VCaP (cell line): ENCODE measurements around the gene AGAP2.

Experiments
- H3K27ac ChIP-seq: fragments of 450-650 bp; 2 replicates; pipeline ENCODE4 v1.5.1; 2017
- CTCF ChIP-seq: fragments of 450-650 bp; conservative IDR thresholded peaks from 2 replicates; pipeline ENCODE4 v1.5.1; 2017; ENCODE audit warnings: mild to moderate bottlenecking, moderate library complexity

The AGAP2 gene

DNA sequence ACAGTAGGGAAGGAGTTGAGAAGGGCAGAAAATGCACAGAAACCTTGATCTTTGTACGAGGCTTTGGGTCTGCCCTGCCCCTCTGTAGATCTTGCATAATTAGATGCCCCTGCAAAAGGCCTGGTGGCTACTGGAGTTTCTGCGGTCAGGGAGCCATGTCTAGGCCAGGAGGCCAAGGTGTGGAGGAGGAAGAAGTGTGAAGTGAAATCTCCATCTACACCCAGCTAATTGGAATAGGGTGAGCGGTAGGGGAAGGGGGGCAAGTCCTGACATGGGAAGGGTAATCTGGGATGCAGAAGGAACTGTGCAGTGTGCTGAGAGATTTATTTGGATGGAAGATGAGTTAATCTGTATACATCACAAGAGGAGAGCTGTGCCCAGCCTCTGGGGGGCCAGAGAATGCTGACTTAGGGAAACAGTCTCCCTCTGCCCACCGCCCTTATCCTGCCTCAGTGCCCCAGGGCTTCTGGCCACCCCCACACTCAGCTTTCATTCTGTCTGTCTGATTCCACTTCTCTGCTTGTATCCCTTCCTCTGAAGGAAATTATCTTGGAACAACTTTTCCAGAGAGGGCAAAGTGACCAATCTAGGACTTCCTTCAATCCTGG lies 23.0 kb upstream of the AGAP2 start:
- H3K27ac ChIP-seq, result no peak overlapping the region
- no peak for TF ChIP-seq CTCF

GRCh38 chr12:57760347-57760982 lies 21.9 kb upstream of the AGAP2 start:
- no peak for TF ChIP-seq CTCF
- no peak overlapping the region for H3K27ac ChIP-seq

GRCh38 chr12:57759360-57759980 lies 20.9 kb upstream of the AGAP2 start:
- H3K27ac ChIP-seq, result no peak overlapping the region
- TF ChIP-seq CTCF, result peak; percentile 88

GRCh38 chr12:57758552-57759359 lies 20.2 kb upstream of the AGAP2 start:
- no peak overlapping the region for H3K27ac ChIP-seq
- TF ChIP-seq CTCF, result no peak

DNA sequence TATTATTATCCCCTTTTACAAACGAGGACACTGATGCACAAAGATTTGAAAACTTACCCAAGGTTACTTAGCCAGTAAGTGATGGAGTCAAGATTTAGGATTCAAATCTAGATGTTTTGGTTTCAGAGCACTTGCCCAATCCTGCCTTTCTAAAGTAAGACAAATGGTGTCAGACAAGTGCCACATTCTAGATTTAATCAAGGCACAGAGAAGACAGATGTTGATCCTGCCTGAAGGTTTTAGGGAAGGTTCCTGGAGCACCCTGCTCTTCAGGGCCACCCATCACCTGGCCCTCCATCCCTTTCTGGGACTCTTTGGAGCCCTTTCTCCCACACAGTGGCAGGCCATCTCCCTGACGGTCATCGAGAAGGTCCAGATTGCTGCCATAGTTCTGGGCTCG lies 19.2 kb upstream of the AGAP2 start:
- TF ChIP-seq CTCF, result no peak
- no peak overlapping the region for H3K27ac ChIP-seq

GRCh38 chr12:57756406-57757341 lies 18.1 kb upstream of the AGAP2 start:
- peak; percentile 64 for TF ChIP-seq CTCF
- H3K27ac ChIP-seq, result peak overlapping the region; percentile 90
